Measurements from ENCODE around the gene LARP4B.

Gene LARP4B

GRCh38 chr10:860519-860918, 71.0 kb downstream of the LARP4B start:
- DNase-seq: no peak

- no peak for DNase-seq
These were observed 74.9 kb downstream of the LARP4B start for GRCh38 chr10:856416-857157.

- no peak for DNase-seq
These were observed 75.8 kb downstream of the LARP4B start for GRCh38 chr10:855671-856070.

GRCh38 chr10:855079-855478, 76.4 kb downstream of the LARP4B start:
- no peak for DNase-seq

GRCh38 chr10:853017-853416, 78.5 kb downstream of the LARP4B start:
- no peak for DNase-seq

- no peak for DNase-seq
These were observed 79.1 kb downstream of the LARP4B start for GRCh38 chr10:852386-852785.

GRCh38 chr10:851901-852300, 79.6 kb downstream of the LARP4B start:
- no peak for DNase-seq

- no peak for DNase-seq
These were observed 81.4 kb downstream of the LARP4B start for GRCh38 chr10:850093-850492.

- DNase-seq: no peak
These were observed 83.6 kb downstream of the LARP4B start for GRCh38 chr10:847868-848267.

- DNase-seq: no peak
These were observed 85.3 kb downstream of the LARP4B start for GRCh38 chr10:846126-846685.

GRCh38 chr10:845526-845925, 86.0 kb downstream of the LARP4B start:
- DNase-seq: no peak

GRCh38 chr10:844552-844951, 87.0 kb downstream of the LARP4B start:
- DNase-seq: no peak

GRCh38 chr10:843703-844102, 87.8 kb downstream of the LARP4B start:
- no peak for DNase-seq

- DNase-seq: no peak
These were observed 88.7 kb downstream of the LARP4B start for GRCh38 chr10:842795-843194.

- DNase-seq: no peak
These were observed 90.0 kb downstream of the LARP4B start for GRCh38 chr10:841535-841934.

GRCh38 chr10:839550-840205, 91.8 kb downstream of the LARP4B start:
- no peak for DNase-seq

GRCh38 chr10:836782-837181, 94.7 kb downstream of the LARP4B start:
- DNase-seq: no peak

GRCh38 chr10:834493-834892, 97.0 kb downstream of the LARP4B start:
- no peak for DNase-seq

GRCh38 chr10:829241-829640, 102.3 kb downstream of the LARP4B start:
- DNase-seq: no peak

- DNase-seq: no peak
These were observed 103.3 kb downstream of the LARP4B start for GRCh38 chr10:828191-828590.

GRCh38 chr10:824946-825345, 106.6 kb downstream of the LARP4B start:
- DNase-seq: no peak

- DNase-seq: no peak
These were observed 107.0 kb downstream of the LARP4B start for GRCh38 chr10:824497-824896.

- DNase-seq: no peak
These were observed 108.7 kb downstream of the LARP4B start for GRCh38 chr10:822661-823367.

GRCh38 chr10:822197-822596, 109.3 kb downstream of the LARP4B start:
- no peak for DNase-seq
